NCI-H2081 (cell line): ENCODE measurements around the gene SHOC1.
"Not testable (repeated sequence)": the region's sequence is repeated elsewhere in the genome, so short reads cannot be mapped to it uniquely, and the experiment has no call there.

Experiments used
- DNase-seq, 2 experiments: peaks; one replicate each; lab custom pipeline; 2025; lab: John Stamatoyannopoulos, UW

Gene SHOC1

DNA sequence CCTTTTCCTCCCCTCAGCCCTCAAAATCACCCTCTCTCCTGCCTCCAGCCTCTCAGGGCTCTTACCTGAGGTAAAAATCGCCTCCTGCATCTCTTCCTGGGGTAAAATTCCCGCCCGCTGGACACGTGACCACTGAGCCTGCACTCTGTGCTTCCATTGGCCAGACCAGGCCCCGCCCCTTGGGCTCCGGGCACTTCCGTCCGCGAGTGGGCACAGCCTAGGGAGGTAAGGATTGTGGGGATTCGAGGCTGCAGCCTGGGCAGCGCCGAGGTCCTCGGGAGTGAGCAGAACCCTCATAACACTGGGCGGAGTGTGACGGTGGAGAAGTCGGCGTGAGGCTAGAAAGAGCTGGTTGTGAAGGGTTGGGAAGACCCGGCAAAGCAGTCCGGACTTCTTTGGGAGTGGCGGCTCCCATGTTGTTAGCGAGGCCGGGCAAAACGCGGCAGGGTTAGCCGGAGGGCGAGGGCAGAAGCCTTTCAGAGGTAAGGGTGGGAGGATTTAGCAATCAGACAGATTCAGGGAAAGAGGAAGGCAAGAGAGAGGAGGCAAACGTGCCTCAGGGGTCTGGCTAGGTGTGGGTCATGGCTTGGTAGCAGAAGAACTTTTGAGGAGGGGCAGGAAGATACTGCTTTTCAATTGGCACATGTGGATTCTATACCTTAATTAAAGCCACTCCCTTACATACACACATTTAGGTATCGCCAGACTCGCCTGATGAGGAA lies at the start of gene SHOC1:
Gene SHOC1, minus strand, starts transcription at position 103 of the 722 bp plus-strand sequence. CDS start 3,519 bp downstream, outside the sequence.
- DNase-seq = no peak

GRCh38 chr9:111843971-111844370 lies 49.2 kb upstream of the SHOC1 start:
- DNase-seq = no peak

DNA sequence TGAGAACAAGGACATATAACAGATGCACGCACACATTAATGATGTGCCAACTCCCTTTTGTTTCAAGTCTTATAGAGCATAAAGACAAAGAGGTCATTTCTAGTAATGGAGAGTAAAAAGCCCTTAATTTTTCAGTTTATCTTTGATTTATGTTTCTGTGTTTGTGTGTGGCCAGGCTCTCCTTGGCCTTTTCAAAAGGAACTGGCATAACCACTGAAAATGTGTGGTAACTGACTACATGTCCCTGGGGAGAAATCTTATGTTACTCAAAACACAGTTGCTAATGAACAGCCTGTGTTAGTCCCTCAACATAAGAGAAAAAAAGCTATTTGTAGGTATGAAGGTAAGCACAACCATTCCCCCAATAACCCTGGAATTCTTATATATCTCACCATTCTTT lies 47.6 kb upstream of the SHOC1 start:
- DNase-seq = no peak

GRCh38 chr9:111840442-111840841 lies 45.7 kb upstream of the SHOC1 start:
- DNase-seq = no peak

- DNase-seq = no peak
Measured at GRCh38 chr9:111839987-111840386, 45.2 kb upstream of the SHOC1 start.

- DNase-seq = no peak
Measured at GRCh38 chr9:111839387-111839786, 44.6 kb upstream of the SHOC1 start.

DNA sequence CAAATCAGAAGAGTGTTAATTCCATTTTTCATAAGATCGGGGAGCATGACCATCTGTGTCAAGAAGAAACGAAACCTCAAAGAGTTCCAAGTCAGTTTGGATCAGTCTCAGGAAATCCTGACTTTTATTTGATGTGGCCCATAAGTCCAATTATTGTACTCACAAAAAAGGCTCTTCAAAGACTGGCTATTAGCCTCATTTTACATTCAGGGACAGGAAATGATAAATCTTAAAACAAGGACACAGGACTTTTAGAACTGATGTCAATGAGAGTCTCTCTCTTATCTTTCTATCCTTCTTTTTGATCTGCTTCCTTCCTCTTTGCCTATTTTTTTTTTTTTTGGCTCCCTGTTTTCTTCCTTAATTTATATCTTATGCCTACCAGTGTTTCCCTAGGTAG lies 43.7 kb upstream of the SHOC1 start:
- no peak for DNase-seq

DNA sequence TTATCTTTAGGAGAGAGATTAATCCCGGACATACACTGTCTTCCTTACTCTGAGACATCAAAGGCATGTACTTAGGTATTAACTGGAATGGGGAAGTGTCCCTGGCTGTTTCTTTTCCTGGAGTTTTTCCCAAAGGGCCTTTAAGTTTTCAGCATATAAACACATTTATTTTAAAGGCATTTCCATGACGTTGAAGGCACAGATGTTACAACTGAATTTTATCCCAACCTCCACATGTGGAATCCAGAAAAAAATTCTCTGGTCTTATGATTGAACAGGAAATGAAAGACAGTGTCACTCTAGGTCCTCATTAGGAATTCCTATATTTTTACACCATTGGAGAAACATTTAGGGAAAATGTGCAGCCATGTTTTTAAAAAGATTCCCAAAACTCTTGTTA lies 41.6 kb upstream of the SHOC1 start:
- DNase-seq = no peak

DNA sequence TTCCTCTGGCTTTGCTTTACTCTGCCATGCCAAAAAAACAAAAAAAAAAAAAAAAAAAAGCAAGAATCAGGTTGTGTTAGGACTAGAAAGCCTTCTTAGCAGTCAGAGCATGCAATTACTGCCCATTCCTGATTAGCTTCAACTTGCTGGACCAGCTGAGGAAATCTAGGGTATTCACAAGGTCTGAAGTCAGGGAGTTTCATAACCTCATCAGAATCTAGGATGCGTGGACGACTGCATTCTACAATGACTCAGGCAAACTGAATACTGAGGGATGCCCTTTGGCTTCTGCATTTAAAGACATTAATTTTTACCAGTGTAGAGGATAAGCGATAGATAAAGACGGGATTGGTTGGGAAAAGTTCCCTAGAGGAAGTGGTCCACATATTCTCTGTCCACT lies 39.2 kb upstream of the SHOC1 start:
- no peak for DNase-seq

DNA sequence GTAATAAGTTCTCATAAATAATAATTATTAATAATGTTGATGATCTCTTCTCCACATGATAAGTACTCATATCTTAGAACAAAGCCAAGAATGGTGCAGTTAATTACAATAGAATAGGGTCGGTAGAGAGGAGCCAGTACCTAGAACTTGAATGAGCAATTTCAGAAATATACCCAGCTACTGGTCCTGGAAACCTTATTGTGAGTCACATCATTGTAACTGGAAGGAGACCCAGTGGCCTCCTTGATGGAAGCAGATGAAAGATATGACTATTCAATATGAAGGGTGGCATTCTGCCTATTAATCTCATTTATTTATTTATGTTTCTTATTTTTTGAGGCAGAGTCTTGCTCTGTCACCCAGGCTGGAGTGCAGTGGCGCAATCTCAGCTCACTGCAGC lies 37.7 kb upstream of the SHOC1 start:
- no peak for DNase-seq

- DNase-seq = no peak
Measured at GRCh38 chr9:111831371-111832108, 36.8 kb upstream of the SHOC1 start.

DNA sequence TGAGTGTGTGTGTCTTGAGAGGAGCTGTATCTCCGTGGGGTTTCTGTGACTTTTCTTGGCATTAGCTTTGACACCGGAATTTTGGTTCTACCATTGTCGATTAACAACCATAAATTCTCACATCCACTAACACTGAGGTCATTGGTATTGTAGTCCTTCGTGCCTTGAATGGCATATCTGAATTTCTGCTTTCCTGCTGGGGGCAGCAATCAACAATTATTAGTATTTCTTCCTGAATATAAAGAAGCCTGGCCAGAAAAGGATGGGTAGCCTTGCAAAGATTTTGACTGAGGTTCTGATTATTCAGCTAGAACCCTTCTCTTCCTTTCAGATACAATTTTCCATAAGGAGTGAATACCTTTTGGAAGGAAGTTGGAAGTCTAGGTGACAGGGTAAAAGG lies 33.5 kb upstream of the SHOC1 start:
- no peak for DNase-seq

GRCh38 chr9:111825468-111826145 lies 30.9 kb upstream of the SHOC1 start:
- no peak for DNase-seq

- no peak for DNase-seq
Measured at GRCh38 chr9:111821006-111821528, 26.3 kb upstream of the SHOC1 start.

GRCh38 chr9:111819360-111819759 lies 24.6 kb upstream of the SHOC1 start:
- DNase-seq = no peak

- DNase-seq = no peak
Measured at GRCh38 chr9:111815285-111816070, 20.7 kb upstream of the SHOC1 start.

GRCh38 chr9:111812337-111812736 lies 17.6 kb upstream of the SHOC1 start:
- no peak for DNase-seq

GRCh38 chr9:111810908-111811307 lies 16.2 kb upstream of the SHOC1 start:
- no peak for DNase-seq

DNA sequence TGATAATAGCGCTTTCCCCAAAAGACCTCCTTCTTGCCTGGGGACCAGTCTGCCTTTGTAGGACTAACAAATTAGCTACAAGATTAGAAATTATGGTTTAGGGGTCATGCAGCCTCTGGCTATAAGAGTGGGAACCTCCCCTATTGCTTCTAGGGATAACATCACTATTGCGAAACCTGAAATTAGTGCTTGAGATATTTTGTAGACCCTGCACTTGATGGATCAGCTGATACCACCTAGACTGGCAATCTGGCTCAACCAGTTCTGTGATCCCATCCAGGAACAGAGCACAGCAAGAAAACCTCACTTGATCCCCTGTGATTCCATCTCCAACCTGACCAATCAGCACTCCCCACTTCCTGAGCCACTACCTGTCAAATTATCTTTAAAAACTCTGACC lies 15.7 kb upstream of the SHOC1 start:
- DNase-seq = not testable (repeated sequence)

DNA sequence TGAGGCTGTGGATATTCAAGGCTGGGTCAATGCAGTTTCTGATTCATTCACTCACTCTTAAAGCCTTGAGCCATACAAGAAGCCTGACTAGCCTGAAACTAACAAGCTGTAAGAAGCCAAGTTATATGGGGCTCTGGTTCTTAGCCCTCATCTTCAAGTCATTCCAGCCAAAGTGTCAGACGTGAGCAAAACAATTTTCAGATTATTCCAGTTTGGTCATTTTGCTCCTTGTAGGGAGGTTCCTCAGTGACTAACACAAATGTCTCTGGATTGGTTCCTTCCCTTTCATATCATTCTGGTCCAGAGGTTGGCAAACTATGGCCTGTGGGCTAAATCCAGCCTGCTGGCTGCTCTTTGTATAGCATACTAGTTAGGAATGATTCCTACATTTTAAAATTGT lies 12.5 kb upstream of the SHOC1 start:
- DNase-seq = no peak

DNA sequence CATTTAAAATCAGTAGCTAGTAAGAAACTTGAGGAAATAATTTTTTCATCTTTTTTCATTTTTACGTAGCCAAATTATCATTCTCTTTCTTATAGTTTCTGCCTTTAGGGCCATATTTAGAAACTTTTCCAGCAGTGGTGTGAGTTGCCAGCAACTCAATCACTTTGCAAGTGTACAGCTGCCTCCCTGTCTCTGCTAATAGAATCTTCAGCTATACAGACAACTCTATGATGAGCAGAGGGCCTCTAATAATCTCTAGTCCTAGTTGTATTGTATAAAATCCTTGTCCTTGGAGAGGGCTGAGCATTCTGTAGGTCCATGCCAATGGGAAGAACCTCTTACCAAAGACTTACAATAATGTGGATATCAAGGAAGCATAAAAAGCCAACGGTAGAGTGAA lies 11.5 kb upstream of the SHOC1 start:
- no peak for DNase-seq

DNA sequence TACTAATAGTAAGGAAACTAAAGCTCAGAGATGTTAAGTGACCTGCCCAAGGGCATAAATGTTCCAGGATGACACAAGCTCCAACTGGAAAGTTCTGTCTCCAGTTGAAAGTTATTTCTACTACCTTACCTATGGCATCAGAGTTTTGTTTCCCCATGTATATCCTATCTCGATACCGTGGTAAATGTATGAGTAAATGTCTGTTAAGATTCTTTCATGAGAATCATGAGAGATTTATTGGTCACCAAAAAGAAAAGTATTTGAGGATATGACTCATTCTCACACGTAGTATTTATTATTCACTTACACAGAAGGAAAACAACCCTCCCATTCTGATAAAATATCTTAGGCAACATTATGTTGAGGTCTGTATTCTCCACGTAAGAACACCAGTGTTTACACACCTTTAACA lies 11.1 kb upstream of the SHOC1 start:
- DNase-seq = no peak
